Endothelial cell of umbilical vein (primary cell): ENCODE results near the gene DDX4. TPM values are rescaled to one million over a fixed set of nuclear protein-coding genes. Genes with fewer than 3 reads are reported as not detected.

Experiments used
- BruUV-seq: library from RNA; stranded (reverse); fragments of 400-500 nt; replicated peaks from 2 replicates; lab custom pipeline; 2021; lab: Mats Ljungman, UMichigan
- CTCF ChIA-PET: fragments of 300-600, 350-600 bp; sonication (Branson Sonifier 250); formaldehyde crosslinking; loops from one replicate; lab custom pipeline; 2021; ENCODE audit warnings: antibody characterized with exemption, inconsistent platforms; lab: Charles Lee
- POLR2A ChIA-PET: fragments of 300-600, 350-600 bp; sonication (Branson Sonifier 250); formaldehyde crosslinking; loops from one replicate; lab custom pipeline; 2021; ENCODE audit warnings: antibody characterized with exemption, inconsistent platforms; lab: Charles Lee
- DNase-seq: peaks from one replicate; pipeline ENCODE4 v3.0.0-alpha.2; 2011; ENCODE audit warnings: low read depth, low spot score
- FAIRE-seq: peaks from 2 replicates; lab custom pipeline; 2011; peaks lifted over from hg19 to GRCh38; lab: Jason Lieb, UNC
- H2AFZ ChIP-seq: 2 replicates; pipeline ENCODE4 v1.6.0; 2012; ENCODE audit warnings: low read depth, low read length, control low read depth, inconsistent platforms
- H3K27ac ChIP-seq: 2 replicates; pipeline ENCODE4 v1.5.1; 2011; ENCODE audit warnings: low read depth, mild to moderate bottlenecking, control low read depth, low read length, moderate library complexity; ENCODE audit not compliant: insufficient read depth
- H3K27me3 ChIP-seq, 2 experiments: 2 replicates each; pipeline versions ENCODE4 v1.6.0 to v1.6.1; 2011; ENCODE audit warnings: low read length in 2 of 2, mixed read lengths in 1 of 2; ENCODE audit not compliant: control insufficient read depth in 2 of 2, insufficient read depth in 2 of 2
- H3K36me3 ChIP-seq, 2 experiments: 2 replicates in 1 of 2; 3 replicates in 1 of 2; pipeline ENCODE4 v1.5.1; 2011; ENCODE audit warnings: low read length in 2 of 2, mild to moderate bottlenecking in 1 of 2, moderate library complexity in 1 of 2; ENCODE audit not compliant: control insufficient read depth in 2 of 2, insufficient read depth in 2 of 2; ENCODE audit errors: extremely low read depth in 1 of 2
- H3K4me1 ChIP-seq: 3 replicates; pipeline ENCODE4 v1.5.1; 2011; ENCODE audit warnings: mild to moderate bottlenecking, low read length; ENCODE audit not compliant: control insufficient read depth, insufficient read depth; ENCODE audit errors: extremely low read depth
- H3K4me2 ChIP-seq: 2 replicates; pipeline ENCODE4 v1.6.1; 2011; ENCODE audit warnings: low read length, control low read depth, mixed read lengths; ENCODE audit not compliant: insufficient read depth
- H3K4me3 ChIP-seq, 3 experiments: fragments of 200-600 bp in 1 of 3; sonication (generic), shearing (Covaris generic) in 1 of 3; replicated peaks in 1 of 3; 2 replicates each; pipeline ENCODE4 v1.5.1; 2011 to 2016; ENCODE audit warnings: control low read depth in 3 of 3, low read length in 3 of 3, mild to moderate bottlenecking in 2 of 3, inconsistent platforms in 1 of 3, low read depth in 1 of 3, moderate library complexity in 1 of 3; ENCODE audit not compliant: insufficient read depth in 1 of 3
- H3K79me2 ChIP-seq: 2 replicates; pipeline ENCODE4 v1.6.0; 2012; ENCODE audit warnings: low read length, inconsistent platforms; ENCODE audit not compliant: control insufficient read depth, insufficient read depth
- H3K9ac ChIP-seq: replicated peaks from 2 replicates; pipeline ENCODE3; 2011; ENCODE audit warnings: low read length, control low read depth; ENCODE audit not compliant: insufficient read depth; ENCODE audit errors: extremely low read depth
- H3K9me1 ChIP-seq: replicated peaks from 3 replicates; pipeline ENCODE4 v1.6.0; 2011; ENCODE audit warnings: mild to moderate bottlenecking, low read length; ENCODE audit not compliant: control insufficient read depth, insufficient read depth; ENCODE audit errors: extremely low read depth
- H3K9me3 ChIP-seq: replicated peaks from 2 replicates; pipeline ENCODE4 v1.5.1; 2012; ENCODE audit warnings: low read length, inconsistent platforms; ENCODE audit not compliant: control insufficient read depth, insufficient read depth
- H4K20me1 ChIP-seq: replicated peaks from 2 replicates; pipeline ENCODE3; 2011; ENCODE audit warnings: mild to moderate bottlenecking, low read length; ENCODE audit not compliant: control insufficient read depth, insufficient read depth; ENCODE audit errors: extremely low read depth
- CTCF ChIP-seq, 2 donors: IDR thresholded peaks; 1 replicate in 1 of 2; 2 replicates in 1 of 2; pipeline ENCODE4 v1.5.1; 2011; ENCODE audit warnings: low read length in 2 of 2, mild to moderate bottlenecking in 2 of 2, moderate library complexity in 2 of 2, control low read depth in 1 of 2, inconsistent platforms in 1 of 2, low read depth in 1 of 2; ENCODE audit not compliant: insufficient read depth in 1 of 2; ENCODE audit errors: extremely low read depth in 1 of 2
- EZH2 ChIP-seq: IDR thresholded peaks from 2 replicates; pipeline ENCODE4 v1.6.1; 2012; ENCODE audit warnings: borderline replicate concordance, low read depth, mild to moderate bottlenecking, moderate library complexity, low read length, inconsistent platforms; ENCODE audit not compliant: severe bottlenecking
- FOS ChIP-seq: IDR thresholded peaks from 2 replicates; pipeline ENCODE4 v1.6.1; 2011; ENCODE audit warnings: mild to moderate bottlenecking, low read length, moderate library complexity, borderline replicate concordance; ENCODE audit not compliant: insufficient read depth
- GATA2 ChIP-seq: IDR thresholded peaks from 2 replicates; pipeline ENCODE4 v1.7.0; 2011; ENCODE audit warnings: low read depth, mild to moderate bottlenecking, moderate library complexity, mixed read lengths, low read length; ENCODE audit not compliant: insufficient read length, insufficient read depth
- JUN ChIP-seq: IDR thresholded peaks from 2 replicates; pipeline ENCODE4 v1.6.1; 2011; ENCODE audit warnings: borderline replicate concordance, low read depth; ENCODE audit not compliant: insufficient read length, insufficient read depth
- MAX ChIP-seq: IDR thresholded peaks from 2 replicates; pipeline ENCODE4 v1.6.1; 2011; ENCODE audit not compliant: insufficient read depth, insufficient read length
- MYC ChIP-seq: IDR thresholded peaks from one replicate; pipeline ENCODE4 v1.6.1; 2011; ENCODE audit warnings: mild to moderate bottlenecking, low read depth, low read length
- POLR2A ChIP-seq: IDR thresholded peaks from 2 replicates; pipeline ENCODE4 v1.6.1; 2012; ENCODE audit warnings: low read depth, mild to moderate bottlenecking, control low read depth, low read length
- POLR2AphosphoS5 ChIP-seq: IDR thresholded peaks from 2 replicates; pipeline ENCODE4 v1.6.1; 2012; ENCODE audit warnings: low read depth, mild to moderate bottlenecking, control low read depth, low read length, moderate library complexity; ENCODE audit not compliant: insufficient read depth
- dilution Hi-C: fragments of 300-500 bp; cut with MboI; formaldehyde crosslinking; loops from one replicate; pipeline ENCODE4 v1.15.0; 2019; ENCODE audit warnings: low sequenced_read_pairs; ENCODE audit not compliant: extremely low pct_ligation_motif_present
- intact Hi-C: fragments of 100-400 bp; cut with micrococcal nuclease; formaldehyde crosslinking; loops from one replicate; pipeline ENCODE4 v1.10.0; 2022
- polyA plus RNA-seq, 4 experiments: library from polyadenylated mRNA; depleted of rRNA in 3 of 4; stranded (reverse) in 3 of 4; unstranded in 1 of 4; fragments of >200 nt; gene quantifications; 2 replicates each; pipeline versions ENCODE4 v1.2.1 to v1.2.3, GENCODE V29; 2011 to 2012; ENCODE audit warnings: missing spikeins in 1 of 4
- total RNA-seq: library from RNA; stranded (reverse); gene quantifications from 2 replicates; pipeline ENCODE4 v1.2.3, GENCODE V29; 2021

The DDX4 gene
- total and polyA plus RNA-seq, 2 donors (not counting 3 experiments of a cell fraction or from before 2014, with no cell fraction given), result not detected

GRCh38 chr5:55700745-55701144 lies 37.1 kb upstream of the DDX4 start:
- H3K27me3 ChIP-seq, result no peaks in the 10 kb centered on the region
- no peak overlapping the region for H3K4me3 ChIP-seq
- H3K79me2 ChIP-seq, result no peaks in the 10 kb centered on the region
- H3K4me1 ChIP-seq, result no peaks in the 10 kb centered on the region
- no peak for TF ChIP-seq POLR2AphosphoS5
- no peak for TF ChIP-seq GATA2
- no peak for TF ChIP-seq JUN
- TF ChIP-seq MAX, result no peak
- no peak for TF ChIP-seq POLR2A
- no peak for TF ChIP-seq CTCF (IDR thresholded peaks at IDR 0.05; ENCODE audit: extremely low read depth in 1 of 2, insufficient read depth in 1 of 2, low read depth in 1 of 2, low read length in 2 of 2)
- no peak for TF ChIP-seq MYC
- TF ChIP-seq EZH2, result no peak
- no peak for TF ChIP-seq FOS
- dilution Hi-C loops, result no loop called here
- intact Hi-C loops, result no loop called here
- no peak overlapping the region for H3K9ac ChIP-seq
- BruUV-seq, result no TSS peak
- FAIRE-seq, result no peak
- CTCF ChIA-PET, result interaction anchor here (1.0 to 2.8 kb wide), 3 partner anchors 9 to 376 kb away, joined by 3 to 17 read pairs (median 4); no protein-coding TSS in a partner anchor
- no peaks in the 10 kb centered on the region for H3K9me1 ChIP-seq
- no peaks in the 10 kb centered on the region for H4K20me1 ChIP-seq
- no peak for DNase-seq
- POLR2A ChIA-PET, result no interaction called here
- H3K27ac ChIP-seq, result no peak overlapping the region
- peaks cover 0 to 2% of the 10 kb centered on the region in 2 experiments for H3K36me3 ChIP-seq
- no peak overlapping the region for H3K4me2 ChIP-seq
- no peak overlapping the region for H2AFZ ChIP-seq
- no peaks in the 10 kb centered on the region for H3K9me3 ChIP-seq
